ENCODE results near the gene CLASP1.
"Not testable (repeated sequence)": the region's sequence is repeated elsewhere in the genome, so short reads cannot be mapped to it uniquely, and the experiment has no call there.

CLASP1 gene

GRCh38 chr2:121613152-121613551 lies 36.1 kb downstream of the CLASP1 start:
- DNase-seq: no peak

- DNase-seq: no peak
Measured at GRCh38 chr2:121611730-121612705, 37.2 kb downstream of the CLASP1 start.

GRCh38 chr2:121611048-121611649 lies 38.1 kb downstream of the CLASP1 start:
- not testable (repeated sequence) for DNase-seq

GRCh38 chr2:121610487-121610874 lies 38.8 kb downstream of the CLASP1 start:
- not testable (repeated sequence) for DNase-seq

GRCh38 chr2:121608967-121609366 lies 40.3 kb downstream of the CLASP1 start:
- no peak for DNase-seq

- DNase-seq: no peak
Measured at GRCh38 chr2:121608367-121608766, 40.9 kb downstream of the CLASP1 start.

- no peak for DNase-seq
Measured at GRCh38 chr2:121605820-121606733, 43.2 kb downstream of the CLASP1 start.

GRCh38 chr2:121603185-121603584 lies 46.1 kb downstream of the CLASP1 start:
- DNase-seq: no peak

- no peak for DNase-seq
Measured at GRCh38 chr2:121599963-121600651, 49.2 kb downstream of the CLASP1 start.

GRCh38 chr2:121598087-121598486 lies 51.2 kb downstream of the CLASP1 start:
- no peak for DNase-seq

- DNase-seq: no peak
Measured at GRCh38 chr2:121596221-121597080, 52.8 kb downstream of the CLASP1 start.

- DNase-seq: no peak
Measured at GRCh38 chr2:121595012-121595891, 54.0 kb downstream of the CLASP1 start.

GRCh38 chr2:121591199-121591598 lies 58.1 kb downstream of the CLASP1 start:
- no peak for DNase-seq

- DNase-seq: no peak
Measured at GRCh38 chr2:121588357-121588756, 60.9 kb downstream of the CLASP1 start.

GRCh38 chr2:121587131-121587530 lies 62.1 kb downstream of the CLASP1 start:
- DNase-seq: no peak

- DNase-seq: no peak
Measured at GRCh38 chr2:121584741-121585140, 64.5 kb downstream of the CLASP1 start.

GRCh38 chr2:121583555-121583954 lies 65.7 kb downstream of the CLASP1 start:
- no peak for DNase-seq

GRCh38 chr2:121582272-121582671 lies 67.0 kb downstream of the CLASP1 start:
- DNase-seq: no peak

GRCh38 chr2:121579309-121579708 lies 70.0 kb downstream of the CLASP1 start:
- DNase-seq: no peak

GRCh38 chr2:121577381-121577780 lies 71.9 kb downstream of the CLASP1 start:
- no peak for DNase-seq

All from activated CD8-positive, alpha-beta memory T cell treated with anti-CD3 and anti-CD28 coated beads, Interleukin-2, amount 50 U/mL, for 48 hours (primary cell).